Activated T-cell treated with anti-CD3 and anti-CD28 coated beads, Interleukin-2, amount 50 U/mL, for 24 hours (primary cell): ENCODE data around the gene GPS2.
A peak's percentile ranks its signal among the peaks of the same experiment; 100 is the strongest.

Experiments
- DNase-seq: peaks from one replicate; pipeline ENCODE4 v3.0.0-alpha.2; 2020
- H3K27ac Mint-ChIP-seq: 2 replicates; pipeline ENCODE4 v1.8.0; 2020; ENCODE audit warnings: mild to moderate bottlenecking, mixed read lengths
- H3K27me3 Mint-ChIP-seq: 2 replicates; pipeline ENCODE4 v1.8.0; 2020; ENCODE audit warnings: mixed read lengths
- H3K36me3 Mint-ChIP-seq: 2 replicates; pipeline ENCODE4 v1.8.0; 2020; ENCODE audit warnings: low read depth, mixed read lengths
- H3K4me1 Mint-ChIP-seq: 2 replicates; pipeline ENCODE4 v1.8.0; 2020; ENCODE audit warnings: low read depth, mixed read lengths
- H3K4me3 Mint-ChIP-seq: 2 replicates; pipeline ENCODE4 v1.8.0; 2020; ENCODE audit warnings: mild to moderate bottlenecking, moderate library complexity, mixed read lengths
- H3K9me3 Mint-ChIP-seq: 2 replicates; pipeline ENCODE4 v1.8.0; 2020; ENCODE audit warnings: mixed read lengths

The GPS2 gene

GRCh38 chr17:7315570-7316235 is 543 bp upstream of the GPS2 start:
- H3K4me1 Mint-ChIP-seq = peaks cover 45% of the 10 kb centered on the region

GRCh38 chr17:7313890-7314718 is 1.1 kb downstream of the GPS2 start:
- no peaks in the 10 kb centered on the region for H3K27me3 Mint-ChIP-seq
- H3K4me3 Mint-ChIP-seq = peak overlapping the region; percentile 88
- peaks cover 61% of the 10 kb centered on the region for H3K4me1 Mint-ChIP-seq
- H3K9me3 Mint-ChIP-seq = no peaks in the 10 kb centered on the region
- no peak for DNase-seq
- peak overlapping the region; percentile 99 for H3K27ac Mint-ChIP-seq
- H3K36me3 Mint-ChIP-seq = peaks cover 96% of the 10 kb centered on the region

More at GRCh38 chr17:7315570-7316235, 543 bp upstream of the GPS2 start:
- H3K27me3 Mint-ChIP-seq = no peaks in the 10 kb centered on the region
- no peaks in the 10 kb centered on the region for H3K9me3 Mint-ChIP-seq
- peak overlapping the region; percentile 83 for H3K4me3 Mint-ChIP-seq
- DNase-seq = peak; percentile 37
- H3K27ac Mint-ChIP-seq = peak overlapping the region; percentile 94
- H3K36me3 Mint-ChIP-seq = peaks cover 94% of the 10 kb centered on the region

GRCh38 chr17:7313088-7313889 is 1.9 kb downstream of the GPS2 start:
- Mint-ChIP-seq H3K4me1 (peaks cover 66% of the 10 kb centered on the region), H3K4me3 (peak overlapping the region; percentile 88), H3K27ac (peak overlapping the region; percentile 99), H3K27me3 (no peaks in the 10 kb centered on the region), H3K9me3 (no peaks in the 10 kb centered on the region), H3K36me3 (peaks cover 96% of the 10 kb centered on the region)
- DNase-seq = peak; percentile 65

GRCh38 chr17:7312432-7313087 is 2.6 kb downstream of the GPS2 start:
- no peak for DNase-seq
- no peaks in the 10 kb centered on the region for H3K9me3 Mint-ChIP-seq
- peak overlapping the region; percentile 99 for H3K27ac Mint-ChIP-seq
- no peaks in the 10 kb centered on the region for H3K27me3 Mint-ChIP-seq
- peak overlapping the region; percentile 88 for H3K4me3 Mint-ChIP-seq
- peaks cover 66% of the 10 kb centered on the region for H3K4me1 Mint-ChIP-seq
- peaks cover 90% of the 10 kb centered on the region for H3K36me3 Mint-ChIP-seq

- Mint-ChIP-seq H3K27me3 (no peaks in the 10 kb centered on the region), H3K4me3 (peak overlapping the region; percentile 96), H3K27ac (peak overlapping the region; percentile 99), H3K9me3 (no peaks in the 10 kb centered on the region), H3K4me1 (peaks cover 68% of the 10 kb centered on the region), H3K36me3 (peaks cover 82% of the 10 kb centered on the region)
- DNase-seq = no peak
Observed at GRCh38 chr17:7311110-7311705, 4.0 kb downstream of the GPS2 start.

- Mint-ChIP-seq H3K36me3 (peaks cover 68% of the 10 kb centered on the region), H3K27ac (peak overlapping the region; percentile 99), H3K4me1 (peaks cover 61% of the 10 kb centered on the region), H3K9me3 (no peaks in the 10 kb centered on the region), H3K4me3 (peak overlapping the region; percentile 96), H3K27me3 (no peaks in the 10 kb centered on the region)
- no peak for DNase-seq
Observed at GRCh38 chr17:7309628-7310027, 5.5 kb downstream of the GPS2 start.

GRCh38 chr17:7308625-7309433 is 6.3 kb downstream of the GPS2 start:
- no peaks in the 10 kb centered on the region for H3K9me3 Mint-ChIP-seq
- peak overlapping the region; percentile 99 for H3K27ac Mint-ChIP-seq
- H3K36me3 Mint-ChIP-seq = peaks cover 60% of the 10 kb centered on the region
- peak; percentile 87 for DNase-seq
- H3K4me1 Mint-ChIP-seq = peaks cover 54% of the 10 kb centered on the region
- H3K4me3 Mint-ChIP-seq = peak overlapping the region; percentile 96
- no peaks in the 10 kb centered on the region for H3K27me3 Mint-ChIP-seq

GRCh38 chr17:7307686-7308624 is 7.2 kb downstream of the GPS2 start:
- Mint-ChIP-seq H3K4me3 (peak overlapping the region; percentile 96), H3K4me1 (peaks cover 46% of the 10 kb centered on the region)

GRCh38 chr17:7306911-7307685 is 8.1 kb downstream of the GPS2 start, which contains the start of gene EIF5A:
TSS of gene EIF5A (plus strand) at chr17:7307628. CDS start at chr17:7309636, 2,008 bp downstream.
- Mint-ChIP-seq H3K4me3 (peak within 1 kb of the TSS; percentile 96), H3K36me3 (peaks cover 43% of the 10 kb centered on the region)
- DNase-seq = peak; percentile 100

More at GRCh38 chr17:7307686-7308624, 7.2 kb downstream of the GPS2 start:
- Mint-ChIP-seq H3K27ac (peak overlapping the region; percentile 99), H3K9me3 (no peaks in the 10 kb centered on the region), H3K36me3 (peaks cover 52% of the 10 kb centered on the region), H3K27me3 (no peaks in the 10 kb centered on the region)
- DNase-seq = peak; percentile 72

GRCh38 chr17:7304179-7304578 is 11.0 kb downstream of the GPS2 start:
- H3K4me1 Mint-ChIP-seq = peaks cover 11% of the 10 kb centered on the region
- peaks cover 14% of the 10 kb centered on the region for H3K36me3 Mint-ChIP-seq
- H3K27ac Mint-ChIP-seq = no peak overlapping the region
- H3K9me3 Mint-ChIP-seq = no peaks in the 10 kb centered on the region
- no peak for DNase-seq
- H3K4me3 Mint-ChIP-seq = no peak overlapping the region
- H3K27me3 Mint-ChIP-seq = no peaks in the 10 kb centered on the region

More at GRCh38 chr17:7306911-7307685, 8.1 kb downstream of the GPS2 start, which contains the start of gene EIF5A:
- H3K27me3 Mint-ChIP-seq = no peaks in the 10 kb centered on the region
- H3K9me3 Mint-ChIP-seq = no peaks in the 10 kb centered on the region
- H3K27ac Mint-ChIP-seq = peak within 1 kb of the TSS; percentile 99
- H3K4me1 Mint-ChIP-seq = peaks cover 38% of the 10 kb centered on the region

GRCh38 chr17:7296189-7296861 is 18.8 kb downstream of the GPS2 start:
- Mint-ChIP-seq H3K27ac (no peak overlapping the region), H3K4me3 (peak overlapping the region; percentile 27)

More at GRCh38 chr17:7296189-7296861, 18.8 kb downstream of the GPS2 start:
- H3K36me3 Mint-ChIP-seq = no peaks in the 10 kb centered on the region
- H3K4me1 Mint-ChIP-seq = peaks cover 22% of the 10 kb centered on the region
- peak; percentile 85 for DNase-seq
- peaks cover 33% of the 10 kb centered on the region for H3K27me3 Mint-ChIP-seq
- H3K9me3 Mint-ChIP-seq = no peaks in the 10 kb centered on the region
